Measurements from ENCODE around the gene ABLIM2.

ABLIM2 gene

DNA sequence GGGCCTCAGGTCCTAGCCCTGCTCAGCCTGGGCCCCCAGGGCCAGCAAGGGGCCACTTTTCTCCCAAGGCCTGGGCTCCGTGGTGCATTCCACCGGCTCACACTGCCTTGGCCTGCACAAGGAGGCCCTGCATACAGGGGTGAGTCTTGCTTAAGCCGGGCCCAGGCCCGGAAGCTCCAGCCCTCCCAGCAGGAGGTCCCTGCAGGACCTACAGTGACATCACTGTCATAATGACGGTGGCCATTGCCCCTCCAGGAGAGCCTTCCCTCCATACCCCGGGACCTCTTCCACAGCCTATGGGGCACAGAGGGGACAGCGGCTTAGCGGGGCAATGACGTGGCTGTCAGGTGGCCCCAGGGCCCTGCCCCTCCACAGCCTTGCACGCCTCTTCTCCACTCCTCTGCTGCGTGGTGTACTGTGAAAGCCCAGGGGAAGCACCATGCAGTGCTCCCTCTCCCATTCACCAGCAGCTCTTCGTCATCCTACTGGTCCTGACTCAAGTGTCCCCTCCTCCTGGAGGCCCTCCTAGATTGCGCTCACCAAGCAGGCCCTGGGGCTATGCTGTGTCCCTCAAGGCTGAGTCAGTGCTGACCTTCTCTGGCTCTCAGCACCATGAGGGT lies 186.6 kb downstream of the ABLIM2 start:
- no peak for DNase-seq

DNA sequence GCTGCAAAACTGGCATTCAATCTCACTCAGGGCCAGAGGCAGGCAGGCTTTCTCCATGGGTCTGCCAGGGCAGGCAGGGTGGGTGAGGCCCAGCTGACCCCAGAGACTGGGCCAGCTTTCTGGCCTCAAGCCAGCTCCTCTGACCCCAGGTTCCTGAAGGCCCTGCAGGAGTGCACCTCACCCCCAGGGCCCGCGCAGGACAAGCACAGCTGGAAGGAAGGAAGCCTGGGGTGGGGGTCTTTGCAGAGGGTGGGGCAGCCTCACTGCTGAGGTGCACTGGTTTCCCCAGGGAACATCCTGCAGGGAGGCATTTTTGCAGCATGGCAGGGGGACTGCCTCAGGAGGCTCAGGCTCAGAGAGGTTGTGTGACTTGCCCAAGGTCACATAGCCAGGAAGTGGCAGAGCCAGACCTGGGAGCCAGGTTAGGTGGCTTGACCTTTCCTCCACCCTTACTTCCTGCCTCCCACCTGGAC lies 187.4 kb downstream of the ABLIM2 start:
- DNase-seq: no peak

DNA sequence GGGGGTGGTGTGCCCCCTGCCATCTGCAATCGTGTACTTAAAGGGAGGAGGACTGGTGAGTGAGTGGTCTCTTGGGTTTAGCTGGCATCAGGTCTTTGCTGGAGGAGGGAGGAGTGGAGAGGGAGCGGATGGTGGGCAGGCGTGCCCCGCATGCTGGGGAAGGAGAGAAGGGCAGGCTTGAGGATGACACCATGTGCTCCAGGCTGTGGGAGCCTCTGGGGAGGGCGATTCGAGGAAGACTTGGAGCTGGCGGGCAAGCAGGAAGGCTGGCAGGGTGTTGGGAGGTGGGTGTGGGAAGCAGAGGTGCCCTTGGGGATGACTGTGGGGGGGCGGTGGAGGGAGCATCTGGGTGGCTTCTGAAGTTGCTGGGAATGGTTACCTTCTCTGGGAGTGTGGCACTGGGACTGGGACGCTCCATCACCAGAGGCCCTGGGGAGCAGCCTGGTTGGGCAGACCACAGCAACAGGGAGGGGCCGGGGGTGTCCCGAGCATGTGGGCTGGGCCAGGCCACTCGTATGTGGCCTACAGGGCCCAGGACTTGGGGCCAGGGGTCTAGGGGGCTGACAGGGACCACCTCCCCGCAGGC lies 188.2 kb downstream of the ABLIM2 start:
- no peak for DNase-seq

DNA sequence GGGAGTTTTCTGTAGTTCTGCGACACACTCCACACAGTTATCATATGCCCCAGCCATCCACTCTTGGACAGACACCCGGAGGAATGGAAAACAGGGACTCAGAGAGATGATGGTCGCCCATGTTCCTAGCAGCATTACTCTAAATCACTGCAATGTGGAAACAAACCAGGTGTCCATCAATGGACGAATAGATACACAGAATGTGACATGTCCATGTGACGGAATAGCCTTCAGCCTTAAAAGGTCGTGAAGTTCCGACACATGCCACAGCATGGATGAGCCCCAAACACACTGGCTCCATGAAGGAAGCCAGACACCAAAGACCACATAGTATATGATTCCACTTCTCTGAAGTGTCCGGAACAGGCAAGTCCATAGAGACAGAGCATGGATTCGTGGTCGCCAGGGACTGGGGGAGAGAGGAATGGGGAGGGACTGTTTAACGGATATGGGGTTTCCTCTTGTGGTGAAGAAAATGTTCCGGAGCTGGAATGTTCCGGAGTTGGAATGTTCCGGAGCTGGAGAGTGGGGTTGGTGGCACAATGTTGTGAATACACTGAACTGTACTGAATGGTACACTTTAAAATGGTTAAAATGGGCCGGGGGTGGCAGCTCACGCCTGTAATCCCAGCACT lies 190.2 kb downstream of the ABLIM2 start:
- no peak for DNase-seq

DNA sequence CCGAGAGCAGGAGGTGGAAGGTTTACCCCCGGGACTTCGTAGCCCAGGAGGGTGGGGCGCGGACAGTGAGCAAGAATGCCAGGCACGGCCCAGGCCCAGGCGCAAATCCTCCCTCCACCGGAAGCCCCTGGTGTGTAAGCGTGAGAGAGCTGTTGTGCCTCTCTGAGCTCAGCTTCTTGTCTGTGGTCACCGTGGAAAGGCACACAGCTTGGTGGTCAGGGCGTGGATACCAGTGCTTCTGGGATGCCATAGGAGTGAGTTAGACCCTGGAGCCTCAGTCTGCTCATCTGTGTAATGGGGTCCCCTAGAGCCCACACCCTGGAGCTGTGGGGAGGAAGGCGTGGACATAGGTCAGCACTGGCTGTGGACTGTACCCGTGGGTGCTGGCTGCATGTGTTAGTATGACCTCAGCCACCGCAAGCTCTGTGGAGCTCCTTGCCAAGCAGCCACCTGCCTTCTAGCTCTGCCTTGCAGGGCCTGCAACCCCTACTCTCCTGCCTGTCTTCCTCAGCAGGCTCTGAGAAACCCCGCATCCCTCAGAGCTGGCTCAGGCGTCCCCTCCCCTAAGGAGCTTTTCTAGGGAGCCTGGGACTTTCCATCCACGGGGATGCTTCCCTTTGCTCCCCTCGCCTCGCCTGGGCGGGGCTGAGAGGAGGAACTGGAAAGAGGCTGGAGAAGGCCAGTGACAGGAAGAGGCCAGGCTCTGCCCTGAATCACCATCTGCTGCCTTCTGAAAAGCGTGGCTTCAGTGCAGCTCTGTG lies 190.9 kb downstream of the ABLIM2 start:
- DNase-seq: no peak

DNA sequence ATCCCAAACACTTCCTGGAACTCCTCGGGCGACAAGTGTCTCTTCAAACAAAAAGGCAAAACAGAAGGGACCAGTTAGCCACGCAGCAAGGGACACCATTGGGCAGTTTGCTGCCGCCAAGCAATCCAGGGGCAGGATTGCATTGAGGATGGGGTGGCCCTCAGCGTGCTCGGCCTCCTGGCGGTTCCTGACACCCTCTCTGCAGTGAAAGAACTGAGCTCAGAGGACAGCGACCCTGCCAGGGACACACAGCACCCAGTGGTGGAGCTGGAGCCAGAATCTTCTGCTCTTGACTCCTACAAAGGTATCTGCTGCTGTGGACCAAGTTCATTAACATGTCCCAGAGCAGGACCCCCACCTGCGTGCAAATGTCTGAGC lies 191.6 kb downstream of the ABLIM2 start:
- DNase-seq: no peak

DNA sequence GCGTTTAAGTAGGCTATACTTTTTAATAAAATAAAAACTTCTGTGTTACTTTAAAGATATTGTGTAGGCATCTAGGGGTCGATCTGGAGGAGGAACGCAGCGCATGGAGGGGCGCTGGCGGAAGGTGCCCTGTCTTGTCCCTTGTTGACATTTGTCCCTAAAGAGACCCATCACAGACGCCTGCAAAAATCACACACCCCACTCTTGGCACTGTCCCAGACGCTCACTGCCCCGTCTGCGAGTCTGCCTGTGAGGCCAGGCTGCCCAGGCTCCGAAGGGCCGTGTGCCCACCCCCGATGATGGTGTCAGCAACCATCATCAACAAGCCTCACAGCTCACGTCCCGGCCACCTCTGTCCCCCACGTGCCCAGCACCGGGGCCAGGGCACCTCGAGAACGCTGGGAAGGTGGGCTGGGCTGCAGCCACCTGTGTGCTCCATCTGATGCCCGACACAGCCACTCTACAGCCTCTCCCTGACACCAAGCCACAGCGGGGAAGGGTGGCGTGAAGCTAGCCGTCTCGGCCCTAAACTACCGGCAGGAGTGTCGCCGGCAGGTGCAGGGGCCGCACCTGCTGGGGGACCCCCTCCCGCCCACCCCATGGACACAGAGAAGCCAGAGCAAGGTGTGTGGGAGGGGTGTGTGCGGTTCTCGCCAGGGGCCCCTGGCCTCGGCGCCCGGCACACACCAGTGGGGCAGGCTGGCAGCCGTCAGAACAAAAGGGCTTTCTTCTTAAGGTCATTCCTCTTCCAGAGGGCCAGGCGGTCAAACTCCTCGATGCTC lies 192.1 kb downstream of the ABLIM2 start:
- DNase-seq: no peak

DNA sequence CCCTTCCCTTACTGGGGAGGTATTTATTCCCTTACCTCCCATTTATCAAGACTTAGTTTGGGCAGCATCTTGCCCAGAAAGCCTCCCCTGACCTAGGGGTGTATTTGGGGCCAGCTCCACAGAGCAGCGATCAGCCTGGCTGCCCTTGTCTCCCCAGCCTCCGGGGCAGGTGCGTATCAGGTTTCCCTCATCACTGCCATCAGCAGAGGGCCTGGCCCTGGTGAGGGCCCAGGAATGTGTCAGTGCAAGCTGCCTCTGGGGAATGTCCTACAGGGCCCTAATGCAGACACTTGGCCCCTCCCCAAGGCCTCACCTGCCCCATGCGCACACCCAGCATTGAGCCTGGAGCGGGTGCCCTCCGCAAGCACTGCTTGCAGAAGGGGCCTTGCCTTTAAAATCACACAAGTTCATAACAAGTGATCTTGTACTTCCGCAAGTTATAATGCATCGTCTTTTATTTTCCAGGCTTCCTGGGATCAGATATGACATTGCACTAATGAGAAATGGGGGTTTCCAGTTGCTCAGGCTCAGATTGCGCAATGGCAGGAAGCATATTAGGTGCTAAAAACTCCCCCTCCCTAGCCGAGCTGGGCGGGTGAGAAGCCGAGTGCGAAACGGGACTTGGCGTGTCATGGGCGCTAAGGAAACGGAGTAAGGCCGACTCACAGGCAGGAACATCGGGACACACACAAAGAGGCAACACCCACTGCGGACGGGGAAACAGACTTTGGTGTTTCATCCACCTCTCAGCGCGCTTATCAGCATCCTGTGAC lies 193.5 kb downstream of the ABLIM2 start:
- DNase-seq: peak; percentile 49 to 54

DNA sequence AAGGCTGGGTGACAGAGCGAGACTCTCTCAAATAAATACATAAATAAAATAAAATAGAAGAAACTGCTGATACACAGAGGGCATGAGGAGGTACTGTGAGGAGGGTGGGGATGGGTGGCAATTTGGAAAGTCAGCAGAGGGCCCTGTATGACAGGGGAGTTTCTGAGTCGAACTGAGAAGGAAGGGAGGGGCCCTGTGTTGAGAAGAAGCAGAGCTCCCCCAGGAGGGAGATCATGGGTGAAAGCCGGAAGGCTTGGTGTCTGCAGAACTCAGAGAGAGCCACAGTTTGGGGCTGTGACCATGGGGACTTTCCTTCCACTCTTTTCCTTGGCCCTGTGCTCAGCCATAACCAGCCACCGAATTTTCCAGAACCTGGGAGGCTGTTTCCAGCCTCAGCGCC lies 194.2 kb downstream of the ABLIM2 start:
- peak; percentile 29 to 36 for DNase-seq

DNA sequence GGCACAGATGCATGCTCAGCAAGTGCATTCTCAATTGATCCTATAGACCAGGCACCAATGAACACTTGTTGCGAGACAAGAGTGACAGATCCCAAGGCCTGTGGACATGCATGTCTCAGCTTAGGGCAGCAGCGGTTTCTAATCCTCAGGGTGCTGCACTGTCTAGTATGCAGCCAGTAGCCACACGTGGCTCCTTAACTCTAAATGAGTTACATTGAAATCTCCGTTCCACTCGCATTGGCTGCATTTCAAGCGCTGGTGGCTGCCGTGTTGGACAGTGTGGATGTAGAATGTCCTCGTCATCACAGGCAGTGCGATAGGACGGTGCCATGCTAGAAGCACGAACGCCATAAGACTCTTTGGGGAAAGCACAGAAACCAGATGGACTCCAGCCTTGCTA lies 194.9 kb downstream of the ABLIM2 start:
- no peak for DNase-seq

DNA sequence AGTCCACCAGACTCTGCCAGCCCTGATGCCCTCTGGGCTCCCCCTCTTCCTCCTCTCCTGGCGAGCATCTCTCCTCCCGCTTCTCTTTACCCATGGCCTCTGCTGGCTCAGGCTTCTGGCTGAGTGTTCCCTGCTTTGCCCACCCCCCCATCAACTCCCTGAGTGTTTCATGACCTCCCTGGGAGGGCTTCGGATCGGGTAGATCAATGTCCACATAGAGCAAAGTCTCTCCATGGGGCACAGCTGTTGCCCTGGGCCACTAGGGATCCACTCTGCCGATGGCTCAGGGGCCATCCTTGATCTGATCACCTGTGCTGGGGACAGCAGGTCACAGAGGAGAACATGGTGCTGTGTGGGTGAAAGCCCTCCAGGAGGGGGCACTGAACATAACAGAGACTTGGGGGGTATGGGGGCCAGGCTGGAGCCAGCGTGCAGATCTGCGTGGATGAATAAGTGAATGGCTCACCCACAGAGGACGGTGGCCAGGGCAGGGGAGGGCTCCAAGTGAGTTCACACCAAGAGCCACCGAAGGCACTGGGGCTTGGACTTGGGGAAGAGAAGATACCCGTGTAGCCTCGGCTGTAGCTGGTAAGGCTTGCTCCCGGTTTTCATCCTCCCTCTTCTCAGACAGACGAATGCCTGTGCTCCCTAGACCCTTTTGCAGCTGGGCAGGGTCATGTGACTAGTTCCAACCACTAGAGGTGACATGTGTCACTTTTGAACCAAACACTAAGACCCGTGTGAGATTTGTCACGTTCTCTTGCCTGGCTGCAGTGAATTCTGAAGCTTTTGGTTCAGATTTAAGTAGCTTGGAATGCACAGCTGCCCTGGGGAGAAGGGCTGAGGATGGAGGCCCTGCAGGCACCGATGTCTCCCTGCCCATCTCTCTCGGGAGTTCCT lies 195.8 kb downstream of the ABLIM2 start:
- no peak for DNase-seq

DNA sequence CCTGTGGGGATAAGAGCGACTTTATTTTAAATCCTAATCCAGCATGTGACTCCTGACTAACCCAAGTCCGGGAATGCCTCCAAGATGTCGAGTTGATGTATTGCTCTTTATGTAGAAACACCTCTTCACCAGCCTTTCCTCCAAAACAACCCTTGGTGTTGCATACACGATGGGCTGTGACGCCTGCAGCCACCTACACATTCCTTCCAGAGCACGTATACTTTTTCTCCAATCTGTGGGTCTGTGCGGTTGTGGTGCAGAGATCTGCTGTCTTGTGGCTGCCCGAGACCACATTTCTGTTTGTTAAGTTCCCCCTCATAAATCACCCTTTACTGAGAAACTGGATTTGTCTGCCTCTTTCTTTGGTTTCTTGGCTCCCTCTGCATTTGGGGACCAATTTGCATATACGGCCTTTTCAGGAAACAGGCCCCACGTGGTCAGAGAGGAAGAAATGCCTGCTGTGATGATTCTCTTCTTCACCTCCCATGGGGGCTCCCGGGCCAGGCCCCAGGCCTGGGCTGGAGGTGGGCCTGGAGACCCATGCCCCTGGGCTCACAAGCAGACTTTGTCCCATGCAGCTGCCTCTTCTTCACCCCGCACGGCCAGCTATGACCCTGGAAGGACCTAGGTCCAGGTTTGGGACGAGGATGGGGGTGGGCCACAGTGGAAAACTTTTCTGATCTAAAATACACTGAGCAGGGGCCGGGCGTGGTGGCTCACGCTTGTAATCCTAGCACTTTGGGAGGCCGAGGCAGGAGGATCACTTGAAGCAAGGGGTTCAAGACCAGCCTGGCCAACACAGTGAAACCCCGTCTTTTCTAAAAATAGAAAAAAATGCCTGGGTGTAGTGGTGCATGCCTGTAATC lies 197.6 kb downstream of the ABLIM2 start:
- DNase-seq: peak; percentile 60 to 71

DNA sequence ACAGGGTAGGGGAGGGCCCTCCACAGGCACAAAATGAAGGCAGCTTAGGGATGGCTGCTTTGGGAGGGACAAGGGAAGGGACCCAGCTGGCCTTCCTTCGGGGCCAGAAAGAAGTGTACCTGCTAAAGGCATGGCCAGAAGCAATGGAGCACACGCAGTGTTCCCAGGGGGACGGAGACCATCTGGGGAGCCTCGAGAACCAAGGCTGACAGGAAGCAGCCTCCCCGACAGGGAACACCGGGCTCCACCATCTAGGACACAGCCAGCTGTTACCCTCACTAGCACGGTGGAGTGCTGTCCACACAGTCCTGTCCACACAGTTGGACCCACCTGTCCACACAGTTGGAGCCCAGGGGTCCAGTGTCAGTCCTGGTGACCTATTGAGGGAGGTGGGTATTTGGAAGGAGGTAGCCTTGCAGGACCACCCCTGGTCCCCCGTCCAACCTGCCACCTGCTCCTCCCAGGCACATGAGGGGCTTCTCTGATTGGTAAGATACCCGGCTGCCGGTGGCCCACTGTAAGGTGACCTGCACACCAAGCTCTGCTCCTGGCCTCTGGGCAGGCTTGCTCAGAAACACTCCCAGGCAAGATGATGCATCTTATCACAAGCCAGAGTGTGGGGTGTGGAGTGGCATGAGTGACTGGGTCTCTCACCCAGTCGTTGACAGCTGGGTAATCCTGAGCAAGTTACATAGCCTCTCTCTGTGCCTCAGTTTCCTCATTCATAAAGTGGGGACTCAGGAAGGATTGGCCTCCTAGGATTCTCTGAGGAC lies 198.4 kb downstream of the ABLIM2 start:
- DNase-seq: no peak

DNA sequence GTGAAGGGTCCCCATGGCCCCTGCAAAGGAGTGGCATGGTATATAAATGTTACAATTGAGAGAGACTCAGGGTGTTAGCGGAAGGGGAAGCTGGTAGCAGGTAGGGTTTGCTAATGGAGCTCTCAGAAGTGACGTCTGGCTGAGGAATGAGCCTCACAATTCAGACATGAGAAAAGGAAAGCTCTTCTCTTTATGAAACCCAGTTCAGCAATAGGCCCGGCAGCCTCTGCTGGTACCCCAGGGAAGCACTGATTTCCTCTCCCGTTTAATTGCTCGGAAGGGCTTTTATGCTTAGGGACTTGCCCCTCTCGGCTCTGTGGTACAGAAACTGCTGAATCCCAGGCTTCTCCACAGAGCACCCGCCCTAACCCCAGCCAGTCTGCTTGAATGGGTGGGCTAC lies 199.5 kb downstream of the ABLIM2 start:
- no peak for DNase-seq

DNA sequence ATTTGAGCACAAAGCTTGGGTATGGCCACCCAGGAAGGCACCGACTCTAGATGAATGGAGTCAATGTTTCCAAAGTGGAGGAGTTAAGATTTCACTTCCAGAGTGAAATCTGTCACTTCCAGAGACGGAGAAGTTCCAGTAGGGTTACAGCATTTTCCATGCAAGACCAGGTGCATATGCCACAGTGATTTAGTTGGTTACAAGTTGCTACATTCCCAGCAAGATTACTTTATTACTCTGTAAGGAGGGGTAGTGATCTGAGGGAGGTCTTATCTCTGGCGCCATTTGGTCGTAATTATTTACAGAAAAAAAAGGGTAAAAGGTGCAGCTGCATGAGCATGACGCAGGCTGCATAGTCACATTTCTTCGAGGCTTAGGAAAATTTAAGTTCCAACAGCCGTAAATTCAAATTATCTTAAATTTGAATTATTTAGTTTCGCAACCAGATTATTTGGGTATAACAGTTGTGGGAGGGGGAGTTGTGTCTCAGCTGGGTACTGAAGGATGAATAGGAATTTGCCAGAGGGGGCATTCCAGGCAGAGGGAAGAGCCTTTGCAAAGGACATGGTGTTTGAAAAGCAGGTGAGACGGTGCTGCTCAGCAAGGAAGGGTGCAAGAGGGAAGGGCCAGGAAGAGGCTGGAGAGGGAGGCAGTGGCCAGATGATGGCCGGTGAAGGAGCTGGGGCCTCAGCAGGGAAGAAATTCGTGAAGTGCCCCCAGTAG lies 201.5 kb downstream of the ABLIM2 start:
- no peak for DNase-seq

DNA sequence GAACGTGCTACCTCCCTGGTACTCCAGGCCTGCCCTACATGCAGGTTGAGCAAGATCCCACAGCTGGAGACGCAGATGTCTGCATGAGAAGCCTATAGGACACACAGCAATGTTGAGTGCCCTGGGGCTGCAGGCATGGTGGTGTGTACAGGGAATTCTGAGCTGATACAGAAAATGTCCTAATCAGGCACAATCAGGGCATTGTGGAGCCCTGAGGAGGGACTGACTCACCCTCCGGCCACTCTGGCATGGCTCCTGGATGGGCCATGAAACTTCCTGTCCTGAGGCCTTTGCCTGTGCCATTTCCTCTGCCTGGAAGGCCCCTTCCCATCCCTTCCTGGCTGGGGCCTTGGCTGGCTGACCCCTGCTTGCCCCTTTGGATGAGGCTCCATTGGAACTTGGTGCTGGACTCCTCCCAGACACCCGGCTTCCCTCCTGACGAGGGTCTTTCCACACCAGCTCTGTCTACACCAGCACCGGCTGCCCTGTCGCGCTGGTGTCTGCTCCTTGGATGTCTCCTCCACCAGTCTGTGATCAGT lies 202.3 kb downstream of the ABLIM2 start:
- DNase-seq: no peak

DNA sequence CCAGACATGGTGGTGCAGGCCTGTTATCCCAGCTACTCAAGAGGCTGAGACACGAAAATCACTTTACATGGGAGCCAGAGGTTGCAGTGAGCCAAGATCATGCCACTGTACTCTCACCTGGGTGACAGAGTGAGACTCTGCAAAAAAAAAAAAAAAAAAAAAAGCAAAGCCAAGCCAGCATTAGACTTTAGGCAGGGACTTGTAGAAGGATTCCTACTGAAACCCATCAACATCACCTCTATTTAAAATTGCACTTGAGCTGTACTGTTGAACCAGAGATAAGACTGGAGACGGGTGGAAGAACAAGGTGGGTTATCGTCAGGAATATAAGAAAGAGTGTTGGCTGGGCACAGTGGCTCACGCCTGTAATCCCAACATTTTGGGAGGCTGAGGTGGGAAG lies 203.2 kb downstream of the ABLIM2 start:
- DNase-seq: no peak

DNA sequence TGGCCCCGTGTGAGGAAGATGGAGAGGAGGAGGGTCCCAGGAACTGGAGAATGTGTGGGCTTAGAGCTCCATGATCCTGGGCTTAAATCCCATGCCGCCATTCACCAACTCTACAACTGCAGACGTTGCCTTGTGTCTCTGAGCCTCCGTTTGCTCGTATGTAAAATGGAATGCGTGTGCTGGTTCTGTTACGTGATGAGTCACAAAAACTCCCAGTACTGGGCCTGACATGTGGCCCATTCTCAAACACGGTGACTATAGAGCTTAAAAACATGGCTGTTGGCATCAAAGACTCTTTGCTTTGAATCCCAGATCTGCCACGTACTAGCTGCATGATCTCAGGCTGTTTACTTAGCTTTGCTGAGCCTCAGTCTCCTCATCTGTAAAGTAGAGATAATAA lies 206.0 kb downstream of the ABLIM2 start:
- no peak for DNase-seq
